Lower leg skin (tissue), 4 donors: Measurements from ENCODE around the gene GRIK2. TPM values are rescaled to one million over a fixed set of nuclear protein-coding genes. Genes with fewer than 3 reads are reported as not detected.

Source experiments
- DNase-seq, 2 donors: peaks; one replicate each; pipeline ENCODE4 v3.0.0-alpha.2; 2019; ENCODE audit warnings: low spot score in 2 of 2
- H3K4me3 ChIP-seq: fragments of 200-600 bp; sonication (generic); 2 replicates; pipeline ENCODE4 v1.5.1; 2017; ENCODE audit warnings: mild to moderate bottlenecking, low read depth; ENCODE audit not compliant: poor library complexity, severe bottlenecking
- CTCF ChIP-seq, 3 donors: fragments of 450-650 bp; IDR thresholded peaks; one replicate each; pipeline ENCODE4 v1.5.1; 2016; ENCODE audit warnings: antibody characterized with exemption in 3 of 3, mild to moderate bottlenecking in 3 of 3, moderate library complexity in 2 of 3
- POLR2A ChIP-seq, 2 donors: fragments of 450-650 bp; IDR thresholded peaks; one replicate each; pipeline ENCODE4 v1.6.1; 2016 to 2017; ENCODE audit warnings: antibody characterized with exemption in 2 of 2, mild to moderate bottlenecking in 1 of 2, moderate library complexity in 1 of 2
- WGBS, 2 donors: methylation state at CpG; one replicate each; pipeline ENCODE4 v1.1.5; 2018; 5-methylcytosine and 5-hydroxymethylcytosine counted together
- intact Hi-C: fragments of 100-400 bp; cut with DNase I; formaldehyde crosslinking; loops from one replicate; pipeline ENCODE4 v1.15.0; 2023; ENCODE audit warnings: low total_unique reads
- total RNA-seq, 4 donors: library from RNA; depleted of rRNA; stranded (reverse); fragments of >200 nt; gene quantifications; one replicate each; pipeline ENCODE4 v1.1.0, GENCODE V29; 2016

Gene GRIK2
- total RNA-seq, 4 donors from 2014 or later, result 0.04 to 2.0 (median 0.60) TPM

DNA sequence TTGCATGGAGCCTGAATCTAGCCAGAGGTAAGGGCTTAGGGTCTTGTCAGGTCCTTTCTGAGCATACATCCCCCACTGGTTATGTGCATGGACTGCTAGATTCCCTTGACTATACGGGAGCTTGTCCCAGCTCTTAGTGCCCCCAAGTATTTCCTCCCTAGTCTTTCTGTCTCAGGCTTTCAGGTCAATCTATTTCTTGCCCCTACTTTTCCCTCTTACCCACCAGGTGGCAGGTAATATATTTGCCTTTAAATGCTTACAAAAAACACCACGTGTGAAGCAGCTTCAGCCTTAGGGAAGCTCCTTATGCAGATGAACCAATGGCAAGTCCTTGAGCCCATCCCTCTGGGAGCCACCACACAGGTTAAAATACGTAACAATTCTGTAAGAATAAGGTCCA, 454.2 kb downstream of the GRIK2 start:
- 52 to 68% methylated on average over 3 of the region's 3 CpGs for WGBS, 2 donors
- H3K4me3 ChIP-seq, result no peak overlapping the region
- no peak for TF ChIP-seq CTCF (IDR thresholded peaks at IDR 0.05)
- no peak for TF ChIP-seq POLR2A (IDR thresholded peaks at IDR 0.05)
- intact Hi-C loops, result no loop called here
- no peak for DNase-seq

GRCh38 chr6:101851911-101852310, 458.4 kb downstream of the GRIK2 start:
- WGBS, 2 donors, result 56 to 75% methylated on average over 1 of the region's 1 CpG
- intact Hi-C loops, result no loop called here
- no peak overlapping the region for H3K4me3 ChIP-seq
- no peak for DNase-seq
- TF ChIP-seq CTCF (IDR thresholded peaks at IDR 0.05) (no peak), POLR2A (IDR thresholded peaks at IDR 0.05) (no peak)

DNA sequence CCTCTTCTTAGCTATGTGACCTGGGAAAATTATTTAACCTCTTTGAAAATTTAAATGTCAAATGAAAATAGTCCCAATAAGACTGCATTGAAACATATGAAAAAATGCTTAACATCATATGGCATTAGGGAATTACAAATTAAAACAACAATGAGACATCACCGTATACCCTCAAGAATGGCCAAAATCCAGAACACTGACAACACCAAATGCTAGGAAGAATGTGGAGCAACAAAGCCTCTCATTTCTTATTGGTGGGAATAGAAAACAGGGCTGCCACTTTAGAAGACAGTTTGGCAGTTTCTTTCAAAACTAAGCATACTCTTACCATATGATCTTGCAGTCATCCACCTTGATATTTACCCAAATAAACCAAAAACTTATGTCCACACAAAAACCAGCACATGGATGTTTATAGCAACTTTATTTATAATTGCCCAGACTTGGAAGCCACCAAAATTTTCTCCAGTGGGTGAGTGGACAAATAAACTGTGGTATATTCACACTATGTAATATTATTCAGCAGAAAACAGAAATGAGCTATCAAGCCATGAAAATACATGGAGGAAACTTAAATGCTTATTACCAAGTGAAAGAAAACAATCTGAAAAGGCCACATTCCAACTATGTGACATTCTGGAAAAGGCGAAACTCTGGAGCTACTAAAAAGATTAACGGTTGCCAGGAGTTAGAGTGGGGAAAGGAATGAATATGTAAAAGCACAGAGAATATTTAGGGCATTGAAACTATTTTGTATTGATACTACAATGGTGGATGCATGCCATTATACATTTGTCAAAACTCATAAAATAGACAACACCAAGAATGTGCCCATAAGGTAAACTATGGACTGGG, 459.9 kb downstream of the GRIK2 start:
- TF ChIP-seq POLR2A (IDR thresholded peaks at IDR 0.05), result no peak
- TF ChIP-seq CTCF (IDR thresholded peaks at IDR 0.05), result no peak
- DNase-seq, result no peak
- WGBS, 2 donors, result 75 to 84% methylated on average over 3 of the region's 3 CpGs
- intact Hi-C loops, result no loop called here
- H3K4me3 ChIP-seq, result no peak overlapping the region

DNA sequence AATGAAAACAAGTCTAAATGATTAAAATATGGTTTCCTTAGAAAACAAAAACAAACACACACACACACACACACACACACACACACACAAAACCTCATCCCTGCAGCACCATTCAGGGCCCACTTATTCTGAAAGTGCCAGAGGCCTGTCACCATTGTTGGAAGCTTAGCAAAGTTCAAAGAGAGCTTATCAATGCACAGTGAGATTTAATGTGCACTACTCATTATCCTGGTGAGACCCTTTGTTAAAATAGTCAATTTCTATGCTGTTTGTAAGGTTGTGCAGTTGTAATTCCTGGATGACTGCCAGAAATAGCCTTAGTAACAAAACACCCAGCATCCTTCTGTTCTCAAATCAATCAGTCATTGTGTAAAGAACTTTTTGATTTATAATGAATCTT, 482.9 kb downstream of the GRIK2 start:
- intact Hi-C loops, result no loop called here

DNA sequence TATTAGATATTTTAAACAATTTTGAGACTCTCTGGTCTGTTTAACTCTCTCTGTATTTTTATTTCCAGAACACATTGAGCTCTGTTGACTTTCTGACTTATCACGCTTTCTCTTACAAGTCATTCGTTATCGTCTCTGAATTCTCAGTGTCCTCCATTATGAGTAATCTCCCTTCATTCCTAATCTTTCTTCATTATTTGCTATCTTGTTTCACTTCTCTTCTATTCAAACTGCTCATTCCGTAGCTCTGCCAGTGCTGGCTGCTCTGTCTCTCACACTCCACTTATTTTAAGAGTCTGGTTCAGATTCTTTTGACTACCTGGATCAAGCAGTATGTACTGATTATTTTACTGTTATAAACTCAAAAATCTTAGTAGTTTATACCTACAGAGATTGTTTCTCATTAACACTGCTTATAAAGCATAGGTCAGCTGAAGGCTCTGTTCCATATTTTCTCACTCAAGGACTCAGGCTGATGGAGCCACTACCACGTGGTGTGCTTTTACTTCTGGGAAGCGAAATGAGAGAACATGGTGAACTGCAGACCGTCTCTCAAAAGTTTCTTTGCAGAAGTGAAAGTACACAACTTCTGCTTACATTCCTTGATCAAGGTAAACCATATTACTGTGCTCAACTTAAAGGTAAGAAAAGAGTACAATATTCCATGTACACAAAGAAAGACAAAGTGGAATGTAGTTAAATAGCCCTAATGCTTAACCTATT, 485.2 kb downstream of the GRIK2 start:
- no peak for DNase-seq
- intact Hi-C loops, result no loop called here
- no peak overlapping the region for H3K4me3 ChIP-seq
- WGBS, 2 donors, result 89 to 92% methylated on average over 7 of the region's 7 CpGs
- TF ChIP-seq POLR2A (IDR thresholded peaks at IDR 0.05), result no peak
- TF ChIP-seq CTCF (IDR thresholded peaks at IDR 0.05), result no peak

More for the DNA sequence above, 482.9 kb downstream of the GRIK2 start:
- no peak for DNase-seq
- no peak overlapping the region for H3K4me3 ChIP-seq
- TF ChIP-seq POLR2A (IDR thresholded peaks at IDR 0.05) (no peak), CTCF (IDR thresholded peaks at IDR 0.05) (no peak)
